OCI-LY1 (cell line): ENCODE data around the gene PIGA.

Source experiments
- H2AFZ ChIP-seq: fragments of 200-600 bp; sonication (generic), shearing (Covaris generic); 2 replicates; pipeline ENCODE4 v1.6.0; 2014; ENCODE audit warnings: antibody characterized with exemption, mild to moderate bottlenecking, low read length
- H3F3A ChIP-seq: fragments of 200-600 bp; sonication (generic), shearing (Covaris generic); 2 replicates; pipeline ENCODE4 v1.6.0; 2014; ENCODE audit warnings: mild to moderate bottlenecking, antibody characterized with exemption, low read length, moderate library complexity; ENCODE audit not compliant: insufficient read depth
- H3K27ac ChIP-seq: fragments of 200-600 bp; sonication (generic); 2 replicates; pipeline ENCODE4 v1.5.1; 2014; ENCODE audit warnings: low read length, mixed run types, mild to moderate bottlenecking, low read depth; ENCODE audit not compliant: poor library complexity, severe bottlenecking
- H3K27me3 ChIP-seq: fragments of 200-600 bp; sonication (generic); 2 replicates; pipeline ENCODE4 v1.6.0; 2014; ENCODE audit warnings: antibody characterized with exemption, mild to moderate bottlenecking, low read length, moderate library complexity; ENCODE audit not compliant: insufficient read depth
- H3K36me3 ChIP-seq: fragments of 200-600 bp; sonication (generic); 2 replicates; pipeline ENCODE4 v1.6.1; 2014; ENCODE audit warnings: mild to moderate bottlenecking, antibody characterized with exemption, low read length, moderate library complexity, mixed read lengths; ENCODE audit not compliant: insufficient read depth
- H3K4me1 ChIP-seq: fragments of 200-600 bp; sonication (generic); 2 replicates; pipeline ENCODE4 v1.5.1; 2014; ENCODE audit warnings: mild to moderate bottlenecking, low read length, moderate library complexity; ENCODE audit not compliant: insufficient read depth, severe bottlenecking
- H3K4me2 ChIP-seq: fragments of 200-600 bp; sonication (generic), shearing (Covaris generic); 2 replicates; pipeline ENCODE4 v1.6.1; 2014; ENCODE audit warnings: low read length
- H3K4me3 ChIP-seq: fragments of 200-600 bp; sonication (generic); 2 replicates; pipeline ENCODE4 v1.5.1; 2014; ENCODE audit warnings: low read length, low read depth, mild to moderate bottlenecking, mixed read lengths; ENCODE audit not compliant: poor library complexity, severe bottlenecking
- H3K79me2 ChIP-seq: fragments of 200-600 bp; shearing (Covaris generic); 2 replicates; pipeline ENCODE4 v1.6.1; 2016; ENCODE audit warnings: mixed run types, low read length, mixed read lengths; ENCODE audit not compliant: insufficient read depth
- H3K9ac ChIP-seq: fragments of 200-600 bp; sonication (generic), shearing (Covaris generic); 2 replicates; pipeline ENCODE4 v1.6.1; 2014; ENCODE audit warnings: mild to moderate bottlenecking, low read length, mixed read lengths
- H3K9me2 ChIP-seq: fragments of 200-600 bp; sonication (generic), shearing (Covaris generic); 2 replicates; pipeline ENCODE4 v1.6.1; 2014; ENCODE audit warnings: low read depth, mild to moderate bottlenecking, low read length, mixed read lengths
- H3K9me3 ChIP-seq: fragments of 200-600 bp; shearing (Covaris generic); 2 replicates; pipeline ENCODE4 v1.6.1; 2014; ENCODE audit warnings: low read length, mixed read lengths
- H4K20me1 ChIP-seq: fragments of 200-600 bp; sonication (generic), shearing (Covaris generic); 2 replicates; pipeline ENCODE4 v1.6.0; 2016; ENCODE audit warnings: mild to moderate bottlenecking, low read length; ENCODE audit not compliant: insufficient read depth
- CTCF ChIP-seq: fragments of 200-600 bp; sonication (generic), shearing (Covaris generic); IDR thresholded peaks from 2 replicates; pipeline ENCODE4 v1.5.1; 2017; ENCODE audit warnings: mild to moderate bottlenecking, antibody characterized with exemption, low read length, moderate library complexity, mixed read lengths
- EZH2 ChIP-seq: fragments of 200-600 bp; sonication (generic), shearing (Covaris generic); IDR thresholded peaks from 2 replicates; pipeline ENCODE4 v1.8.0; 2017; ENCODE audit warnings: borderline replicate concordance, mixed run types, mild to moderate bottlenecking, antibody characterized with exemption, low read length, moderate library complexity, mixed read lengths

PIGA gene

GRCh38 chrX:15350329-15350996 lies 15.1 kb upstream of the PIGA start:
- no peak overlapping the region for H3K4me2 ChIP-seq
- H2AFZ ChIP-seq: no peak overlapping the region
- H3K4me1 ChIP-seq: no peaks in the 10 kb centered on the region
- TF ChIP-seq CTCF (no peak), EZH2 (no peak)
- no peaks in the 10 kb centered on the region for H3K9me3 ChIP-seq
- no peaks in the 10 kb centered on the region for H3F3A ChIP-seq
- no peaks in the 10 kb centered on the region for H3K9me2 ChIP-seq
- no peak overlapping the region for H3K9ac ChIP-seq
- H3K36me3 ChIP-seq: no peaks in the 10 kb centered on the region
- H3K79me2 ChIP-seq: no peaks in the 10 kb centered on the region
- no peaks in the 10 kb centered on the region for H3K27me3 ChIP-seq
- no peaks in the 10 kb centered on the region for H4K20me1 ChIP-seq
- no peak overlapping the region for H3K27ac ChIP-seq
- H3K4me3 ChIP-seq: no peak overlapping the region

- no peaks in the 10 kb centered on the region for H3K9me3 ChIP-seq
- no peaks in the 10 kb centered on the region for H3K36me3 ChIP-seq
- H3K4me1 ChIP-seq: no peaks in the 10 kb centered on the region
- no peak overlapping the region for H3K4me2 ChIP-seq
- H2AFZ ChIP-seq: no peak overlapping the region
- H3K27me3 ChIP-seq: no peaks in the 10 kb centered on the region
- H3K9ac ChIP-seq: no peak overlapping the region
- H3K27ac ChIP-seq: no peak overlapping the region
- H4K20me1 ChIP-seq: no peaks in the 10 kb centered on the region
- H3K79me2 ChIP-seq: no peaks in the 10 kb centered on the region
- H3K9me2 ChIP-seq: no peaks in the 10 kb centered on the region
- no peaks in the 10 kb centered on the region for H3F3A ChIP-seq
- no peak overlapping the region for H3K4me3 ChIP-seq
- peak; percentile 47 for TF ChIP-seq CTCF
- TF ChIP-seq EZH2: no peak
These were observed 13.7 kb upstream of the PIGA start for GRCh38 chrX:15349046-15349445.

DNA sequence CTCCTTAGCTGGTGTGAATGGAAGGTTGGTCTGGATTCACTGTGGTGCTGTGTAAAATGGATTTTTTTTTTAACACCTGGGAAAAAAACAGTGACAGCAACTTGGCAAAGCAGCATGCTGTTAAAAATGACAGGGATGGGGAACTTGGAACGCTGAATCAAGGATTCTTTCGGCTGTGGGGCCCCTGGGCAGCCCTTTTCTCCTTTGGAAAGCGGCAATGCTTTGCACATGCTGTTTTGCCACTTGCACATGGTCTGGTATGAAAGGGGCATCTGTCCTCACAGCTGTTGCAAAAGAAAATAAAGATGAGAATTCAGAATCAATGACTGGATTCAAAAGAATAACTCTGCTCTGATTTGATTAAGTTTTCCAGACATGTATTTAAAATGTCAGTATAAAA lies 10.7 kb upstream of the PIGA start:
- Histone ChIP-seq H3K36me3 (no peaks in the 10 kb centered on the region), H3K79me2 (no peaks in the 10 kb centered on the region), H3K4me3 (no peak overlapping the region), H3K27me3 (no peaks in the 10 kb centered on the region), H3F3A (no peaks in the 10 kb centered on the region), H3K4me1 (no peaks in the 10 kb centered on the region), H3K9me3 (no peaks in the 10 kb centered on the region), H3K9ac (no peak overlapping the region), H4K20me1 (no peaks in the 10 kb centered on the region), H3K9me2 (no peaks in the 10 kb centered on the region), H3K27ac (no peak overlapping the region), H3K4me2 (no peak overlapping the region), H2AFZ (no peak overlapping the region)
- TF ChIP-seq EZH2 (no peak), CTCF (no peak)
